ENCODE data around the gene SELENOS.
"Not testable (repeated sequence)": the region's sequence is repeated elsewhere in the genome, so short reads cannot be mapped to it uniquely, and the experiment has no call there.

The SELENOS gene

GRCh38 chr15:101288905-101289513, 11.7 kb upstream of the SELENOS start:
- no peak overlapping the region for H3K4me3 ChIP-seq (ENCODE audit: low read depth in 1 of 2, low read length in 2 of 2)
- no peaks in the 10 kb centered on the region for H3K27me3 ChIP-seq (ENCODE audit: control insufficient read depth in 1 of 2, insufficient read depth in 2 of 2, low read length in 2 of 2)
- H3K9me3 ChIP-seq (ENCODE audit: low read length), result no peaks in the 10 kb centered on the region
- no peak overlapping the region for H3K27ac ChIP-seq (ENCODE audit: low read depth, low read length)
- H3K36me3 ChIP-seq (ENCODE audit: insufficient read depth, low read length), result peaks cover 34% of the 10 kb centered on the region
- no peak overlapping the region for H3K9ac ChIP-seq (ENCODE audit: low read length)
- peaks cover 18% of the 10 kb centered on the region for H3K4me1 ChIP-seq (ENCODE audit: insufficient read depth, low read length)

GRCh38 chr15:101287342-101287741, 10.1 kb upstream of the SELENOS start:
- not testable (repeated sequence) for H3K9ac ChIP-seq (ENCODE audit: low read length); H3K27ac ChIP-seq (ENCODE audit: low read depth, low read length); H3K9me3 ChIP-seq (ENCODE audit: low read length); H3K27me3 ChIP-seq (ENCODE audit: control insufficient read depth in 1 of 2, insufficient read depth in 2 of 2, low read length in 2 of 2); H3K4me1 ChIP-seq (ENCODE audit: insufficient read depth, low read length); H3K4me3 ChIP-seq (ENCODE audit: low read depth in 1 of 2, low read length in 2 of 2)
- H3K36me3 ChIP-seq (ENCODE audit: insufficient read depth, low read length), result peaks cover 44% of the 10 kb centered on the region

GRCh38 chr15:101286471-101287114, 9.3 kb upstream of the SELENOS start:
- no peak overlapping the region for H3K27ac ChIP-seq (ENCODE audit: low read depth, low read length)
- peaks cover 47% of the 10 kb centered on the region for H3K36me3 ChIP-seq (ENCODE audit: insufficient read depth, low read length)

GRCh38 chr15:101283931-101284330, 6.6 kb upstream of the SELENOS start:
- Histone ChIP-seq H3K27ac (ENCODE audit: low read depth, low read length) (no peak overlapping the region), H3K27me3 (ENCODE audit: control insufficient read depth in 1 of 2, insufficient read depth in 2 of 2, low read length in 2 of 2) (no peaks in the 10 kb centered on the region), H3K4me3 (ENCODE audit: low read depth in 1 of 2, low read length in 2 of 2) (no peak overlapping the region), H3K9me3 (ENCODE audit: low read length) (no peaks in the 10 kb centered on the region), H3K9ac (ENCODE audit: low read length) (no peak overlapping the region), H3K4me1 (ENCODE audit: insufficient read depth, low read length) (no peaks in the 10 kb centered on the region), H3K36me3 (ENCODE audit: insufficient read depth, low read length) (peaks cover 66% of the 10 kb centered on the region)

More at GRCh38 chr15:101286471-101287114, 9.3 kb upstream of the SELENOS start:
- Histone ChIP-seq H3K27me3 (ENCODE audit: control insufficient read depth in 1 of 2, insufficient read depth in 2 of 2, low read length in 2 of 2) (no peaks in the 10 kb centered on the region), H3K9me3 (ENCODE audit: low read length) (no peaks in the 10 kb centered on the region), H3K4me1 (ENCODE audit: insufficient read depth, low read length) (no peaks in the 10 kb centered on the region), H3K4me3 (ENCODE audit: low read depth in 1 of 2, low read length in 2 of 2) (no peak overlapping the region), H3K9ac (ENCODE audit: low read length) (no peak overlapping the region)

GRCh38 chr15:101280007-101280406, 2.7 kb upstream of the SELENOS start:
- H3K36me3 ChIP-seq (ENCODE audit: insufficient read depth, low read length), result peaks cover 43% of the 10 kb centered on the region
- no peak overlapping the region for H3K4me3 ChIP-seq (ENCODE audit: low read depth in 1 of 2, low read length in 2 of 2)
- peaks cover 6% of the 10 kb centered on the region for H3K4me1 ChIP-seq (ENCODE audit: insufficient read depth, low read length)
- no peak overlapping the region for H3K27ac ChIP-seq (ENCODE audit: low read depth, low read length)
- H3K9ac ChIP-seq (ENCODE audit: low read length), result no peak overlapping the region
- H3K27me3 ChIP-seq (ENCODE audit: control insufficient read depth in 1 of 2, insufficient read depth in 2 of 2, low read length in 2 of 2), result no peaks in the 10 kb centered on the region
- H3K9me3 ChIP-seq (ENCODE audit: low read length), result no peaks in the 10 kb centered on the region

- Histone ChIP-seq H3K36me3 (ENCODE audit: insufficient read depth, low read length) (peaks cover 47% of the 10 kb centered on the region), H3K4me3 (ENCODE audit: low read depth in 1 of 2, low read length in 2 of 2) (peak overlapping the region; percentile 48 to 60), H3K27ac (ENCODE audit: low read depth, low read length) (peak overlapping the region; percentile 76), H3K9ac (ENCODE audit: low read length) (no peak overlapping the region), H3K9me3 (ENCODE audit: low read length) (no peaks in the 10 kb centered on the region), H3K4me1 (ENCODE audit: insufficient read depth, low read length) (peaks cover 6% of the 10 kb centered on the region), H3K27me3 (ENCODE audit: control insufficient read depth in 1 of 2, insufficient read depth in 2 of 2, low read length in 2 of 2) (no peaks in the 10 kb centered on the region)
Measured at GRCh38 chr15:101277943-101278564, 769 bp upstream of the SELENOS start.

GRCh38 chr15:101276501-101277037, 716 bp downstream of the SELENOS start:
- H3K27me3 ChIP-seq (ENCODE audit: control insufficient read depth in 1 of 2, insufficient read depth in 2 of 2, low read length in 2 of 2), result no peaks in the 10 kb centered on the region
- peak overlapping the region; percentile 78 to 89 for H3K4me3 ChIP-seq (ENCODE audit: low read depth in 1 of 2, low read length in 2 of 2)
- H3K27ac ChIP-seq (ENCODE audit: low read depth, low read length), result peak overlapping the region; percentile 75
- H3K36me3 ChIP-seq (ENCODE audit: insufficient read depth, low read length), result peaks cover 54% of the 10 kb centered on the region
- H3K9me3 ChIP-seq (ENCODE audit: low read length), result no peaks in the 10 kb centered on the region
- H3K9ac ChIP-seq (ENCODE audit: low read length), result peak overlapping the region; percentile 93
- peaks cover 6% of the 10 kb centered on the region for H3K4me1 ChIP-seq (ENCODE audit: insufficient read depth, low read length)

- H3K27me3 ChIP-seq (ENCODE audit: control insufficient read depth in 1 of 2, insufficient read depth in 2 of 2, low read length in 2 of 2), result no peaks in the 10 kb centered on the region
- no peak overlapping the region for H3K9ac ChIP-seq (ENCODE audit: low read length)
- peaks cover 53% of the 10 kb centered on the region for H3K36me3 ChIP-seq (ENCODE audit: insufficient read depth, low read length)
Measured at GRCh38 chr15:101275018-101275417, 2.3 kb downstream of the SELENOS start.

GRCh38 chr15:101273534-101273933, 3.8 kb downstream of the SELENOS start:
- Histone ChIP-seq H3K9me3 (ENCODE audit: low read length) (no peaks in the 10 kb centered on the region), H3K36me3 (ENCODE audit: insufficient read depth, low read length) (peaks cover 49% of the 10 kb centered on the region), H3K9ac (ENCODE audit: low read length) (no peak overlapping the region), H3K4me3 (ENCODE audit: low read depth in 1 of 2, low read length in 2 of 2) (no peak overlapping the region), H3K4me1 (ENCODE audit: insufficient read depth, low read length) (peaks cover 6% of the 10 kb centered on the region), H3K27me3 (ENCODE audit: control insufficient read depth in 1 of 2, insufficient read depth in 2 of 2, low read length in 2 of 2) (no peaks in the 10 kb centered on the region), H3K27ac (ENCODE audit: low read depth, low read length) (no peak overlapping the region)

More at GRCh38 chr15:101275018-101275417, 2.3 kb downstream of the SELENOS start:
- Histone ChIP-seq H3K27ac (ENCODE audit: low read depth, low read length) (no peak overlapping the region), H3K9me3 (ENCODE audit: low read length) (no peaks in the 10 kb centered on the region), H3K4me3 (ENCODE audit: low read depth in 1 of 2, low read length in 2 of 2) (no peak overlapping the region), H3K4me1 (ENCODE audit: insufficient read depth, low read length) (peaks cover 6% of the 10 kb centered on the region)

GRCh38 chr15:101272584-101272983, 4.7 kb downstream of the SELENOS start:
- Histone ChIP-seq H3K9ac (ENCODE audit: low read length) (no peak overlapping the region), H3K27ac (ENCODE audit: low read depth, low read length) (no peak overlapping the region), H3K9me3 (ENCODE audit: low read length) (no peaks in the 10 kb centered on the region), H3K4me3 (ENCODE audit: low read depth in 1 of 2, low read length in 2 of 2) (no peak overlapping the region), H3K4me1 (ENCODE audit: insufficient read depth, low read length) (peaks cover under 1% of the 10 kb centered on the region), H3K27me3 (ENCODE audit: control insufficient read depth in 1 of 2, insufficient read depth in 2 of 2, low read length in 2 of 2) (no peaks in the 10 kb centered on the region), H3K36me3 (ENCODE audit: insufficient read depth, low read length) (peaks cover 49% of the 10 kb centered on the region)

GRCh38 chr15:101269479-101270223, 7.6 kb downstream of the SELENOS start:
- Histone ChIP-seq H3K27ac (ENCODE audit: low read depth, low read length) (no peak overlapping the region), H3K9me3 (ENCODE audit: low read length) (no peaks in the 10 kb centered on the region), H3K36me3 (ENCODE audit: insufficient read depth, low read length) (peaks cover 44% of the 10 kb centered on the region), H3K4me1 (ENCODE audit: insufficient read depth, low read length) (no peaks in the 10 kb centered on the region), H3K4me3 (ENCODE audit: low read depth in 1 of 2, low read length in 2 of 2) (no peak overlapping the region), H3K9ac (ENCODE audit: low read length) (no peak overlapping the region), H3K27me3 (ENCODE audit: control insufficient read depth in 1 of 2, insufficient read depth in 2 of 2, low read length in 2 of 2) (no peaks in the 10 kb centered on the region)

Measured in muscle layer of colon (tissue), 2 donors.